ENCODE measurements around the gene CST7. TPM values are rescaled to one million over a fixed set of nuclear protein-coding genes. Genes with fewer than 3 reads are reported as not detected.

Gene CST7
- total RNA-seq, 1 experiment from 2014 or later, result not detected

- no peak overlapping the region for H3K9ac ChIP-seq (ENCODE audit: low read length)
- no peaks in the 10 kb centered on the region for H3K9me2 ChIP-seq (ENCODE audit: insufficient read depth)
- no peaks in the 10 kb centered on the region for H3K27me3 ChIP-seq (ENCODE audit: insufficient read depth, low read length)
- no peak overlapping the region for H3K4me2 ChIP-seq (ENCODE audit: low read length)
- peaks cover 19 to 35% of the 10 kb centered on the region in 2 experiments; a peak in 3 of 4 replicates for H3K36me3 ChIP-seq (ENCODE audit: control insufficient read depth in 1 of 2, insufficient read depth in 2 of 2, low read length in 2 of 2)
- intact Hi-C loops (cut with micrococcal nuclease), result no loop called here
- H3K79me2 ChIP-seq (ENCODE audit: insufficient read depth, low read length), result no peaks in the 10 kb centered on the region
- RAD21 ChIA-PET (ENCODE audit: low non-redundant PET in 1 of 2, low total read pairs in 2 of 2, uncharacterized antibody in 2 of 2, unreplicated experiment in 2 of 2), result no interaction called here
- no peak overlapping the region for H3K27ac ChIP-seq (ENCODE audit: low read depth, low read length)
- ATAC-seq (no peak), DNase-seq (ENCODE audit: low read depth, low spot score) (no peak)
- BruUV-seq (replicated peaks), result no TSS peak
- no peak for TF ChIP-seq REST (IDR thresholded peaks at IDR 0.05; ENCODE audit: low read depth)
- no peak for TF ChIP-seq CBX3 (IDR thresholded peaks at IDR 0.05; ENCODE audit: low read depth)
- TF ChIP-seq RAD21 (IDR thresholded peaks at IDR 0.05; ENCODE audit: low read depth), result no peak
- TF ChIP-seq SIN3A (IDR thresholded peaks at IDR 0.05; ENCODE audit: low read depth), result no peak
- TF ChIP-seq ATF3 (IDR thresholded peaks at IDR 0.05), result no peak
- no peak for TF ChIP-seq YY1 (IDR thresholded peaks at IDR 0.05; ENCODE audit: extremely low read depth, insufficient replicate concordance, low read depth, low read length)
- TF ChIP-seq, protein P1, sequence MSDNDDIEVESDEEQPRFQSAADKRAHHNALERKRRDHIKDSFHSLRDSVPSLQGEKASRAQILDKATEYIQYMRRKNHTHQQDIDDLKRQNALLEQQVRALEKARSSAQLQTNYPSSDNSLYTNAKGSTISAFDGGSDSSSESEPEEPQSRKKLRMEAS (IDR thresholded peaks at IDR 0.05), result no peak
- TF ChIP-seq ZFX (IDR thresholded peaks at IDR 0.05), result no peak
- no peak for TF ChIP-seq SRF (IDR thresholded peaks at IDR 0.05; ENCODE audit: low read depth)
- TF ChIP-seq ZNF274 (IDR thresholded peaks at IDR 0.05; ENCODE audit: low read depth, low read length), result no peak
- TF ChIP-seq EGR1 (IDR thresholded peaks at IDR 0.05; ENCODE audit: low read depth), result no peak
- TF ChIP-seq FOSL1 (IDR thresholded peaks at IDR 0.05; ENCODE audit: low read depth), result no peak
- no peak for TF ChIP-seq EZH2phosphoT487 (IDR thresholded peaks at IDR 0.05; ENCODE audit: borderline replicate concordance)
- no peaks in the 10 kb centered on the region for H3K4me1 ChIP-seq (ENCODE audit: control insufficient read depth in 1 of 2, insufficient read depth in 2 of 2, low read length in 2 of 2)
- CTCF ChIA-PET, result no interaction called here
- POLR2A ChIA-PET, result no interaction called here
- H3K4me3 ChIP-seq (replicated peaks in 1 of 2; ENCODE audit: low read depth in 1 of 2, low read length in 2 of 2), result no peak overlapping the region
- H4K20me1 ChIP-seq (ENCODE audit: insufficient read depth), result no peaks in the 10 kb centered on the region
- H2AFZ ChIP-seq (ENCODE audit: low read depth, low read length, poor library complexity, severe bottlenecking), result no peak overlapping the region
- H3K9me3 ChIP-seq (ENCODE audit: control insufficient read depth in 1 of 2, insufficient read depth in 1 of 2, low read depth in 1 of 2, low read length in 2 of 2), result no peaks in the 10 kb centered on the region
These were observed 16.2 kb downstream of the CST7 start for GRCh38 chr20:24965065-24965919.
